ENCODE data around the gene PIGA. TPM values are rescaled to one million over a fixed set of nuclear protein-coding genes. Genes with fewer than 3 reads are reported as not detected.

The PIGA gene
- total and polyA plus RNA-seq, 2 donors from 2014 or later = 5.7 to 15.5 TPM

DNA sequence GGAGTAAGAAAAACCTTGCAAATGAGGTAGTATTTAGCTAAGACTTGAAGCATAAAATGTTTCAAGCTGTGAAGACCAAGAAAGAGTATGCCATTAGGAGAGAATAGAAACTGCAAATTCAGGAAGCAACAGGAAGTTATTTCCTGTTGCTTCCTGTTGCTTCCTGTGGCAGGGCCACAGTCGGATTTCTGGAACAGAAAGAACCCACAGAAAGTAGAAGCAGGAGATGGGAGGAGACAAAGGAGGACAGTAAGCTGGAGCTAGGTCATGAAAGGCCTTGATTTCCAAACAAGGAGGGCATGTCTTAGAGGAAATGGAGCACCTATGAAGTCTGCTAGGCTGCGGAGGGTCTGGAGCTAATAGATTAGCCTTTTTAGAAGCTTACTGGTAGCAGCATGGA is 37.1 kb downstream of the PIGA start:
- H3K9ac ChIP-seq (ENCODE audit: low read length in 3 of 3) = no peak overlapping the region
- peaks cover 4% of the 10 kb centered on the region for H3K27me3 ChIP-seq (ENCODE audit: control insufficient read depth, insufficient read depth, low read length)
- peaks cover 0 to 7% (median 0%) of the 10 kb centered on the region in 3 donors for H3K4me1 ChIP-seq (ENCODE audit: control insufficient read depth in 2 of 3, insufficient read depth in 2 of 3, low read depth in 1 of 3, low read length in 3 of 3)
- H3K4me3 ChIP-seq (ENCODE audit: low read length in 3 of 3) = peak overlapping the region in 1 of 3 donors; percentile 24
- H3K9me3 ChIP-seq (ENCODE audit: control insufficient read depth in 2 of 3, insufficient read depth in 1 of 3, low read length in 3 of 3) = no peaks in the 10 kb centered on the region
- H3K36me3 ChIP-seq (ENCODE audit: control insufficient read depth in 2 of 3, insufficient read depth in 3 of 3, low read length in 3 of 3) = no peaks in the 10 kb centered on the region
- DNase-seq (peak in 1 of 5 donors; percentile 6), FAIRE-seq (no peak)
- H3K27ac ChIP-seq (ENCODE audit: low read depth in 2 of 2, low read length in 2 of 2) = peak overlapping the region; percentile 53
- intact Hi-C loops (cut with DNase I) = no loop called here
- no peak for TF ChIP-seq CTCF (IDR thresholded peaks at IDR 0.05; ENCODE audit: borderline replicate concordance, extremely low read depth, insufficient read depth)

DNA sequence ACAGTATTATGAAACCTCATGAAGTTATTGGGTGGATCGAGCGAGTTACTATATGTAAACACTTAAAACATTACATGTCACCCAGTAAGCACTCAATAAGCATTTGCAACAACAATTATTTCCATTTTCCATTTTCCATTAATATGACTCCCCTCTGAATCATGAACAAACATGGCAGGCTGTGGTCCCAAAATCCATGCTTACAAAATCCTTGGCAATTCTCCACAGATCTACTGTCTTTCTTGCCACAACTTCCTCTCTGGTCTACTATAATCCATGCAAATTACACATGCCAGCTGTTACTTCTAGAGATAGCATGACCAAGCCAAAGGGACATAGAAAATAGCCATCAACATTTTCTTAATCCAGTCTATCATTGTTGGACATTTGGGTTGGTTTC is 41.9 kb downstream of the PIGA start:
- Histone ChIP-seq H3K27me3 (ENCODE audit: control insufficient read depth, insufficient read depth, low read length) (peaks cover 3% of the 10 kb centered on the region), H3K4me3 (ENCODE audit: low read length in 3 of 3) (no peak overlapping the region), H3K4me1 (ENCODE audit: control insufficient read depth in 2 of 3, insufficient read depth in 2 of 3, low read depth in 1 of 3, low read length in 3 of 3) (peaks cover 0 to 2% (median 0%) of the 10 kb centered on the region in 3 donors), H3K27ac (ENCODE audit: low read depth in 2 of 2, low read length in 2 of 2) (no peak overlapping the region), H3K9me3 (ENCODE audit: control insufficient read depth in 2 of 3, insufficient read depth in 1 of 3, low read length in 3 of 3) (no peaks in the 10 kb centered on the region), H3K9ac (ENCODE audit: low read length in 3 of 3) (no peak overlapping the region), H3K36me3 (ENCODE audit: control insufficient read depth in 2 of 3, insufficient read depth in 3 of 3, low read length in 3 of 3) (no peaks in the 10 kb centered on the region)
- intact Hi-C loops (cut with DNase I) = no loop called here
- TF ChIP-seq CTCF (IDR thresholded peaks at IDR 0.05; ENCODE audit: borderline replicate concordance, extremely low read depth, insufficient read depth) = no peak
- DNase-seq (no peak), FAIRE-seq (no peak)

- Histone ChIP-seq H3K36me3 (ENCODE audit: control insufficient read depth in 2 of 3, insufficient read depth in 3 of 3, low read length in 3 of 3) (no peaks in the 10 kb centered on the region), H3K4me3 (ENCODE audit: low read length in 3 of 3) (no peak overlapping the region), H3K4me1 (ENCODE audit: control insufficient read depth in 2 of 3, insufficient read depth in 2 of 3, low read depth in 1 of 3, low read length in 3 of 3) (no peaks in the 10 kb centered on the region), H3K9ac (ENCODE audit: low read length in 3 of 3) (no peak overlapping the region), H3K27ac (ENCODE audit: low read depth in 2 of 2, low read length in 2 of 2) (no peak overlapping the region), H3K9me3 (ENCODE audit: control insufficient read depth in 2 of 3, insufficient read depth in 1 of 3, low read length in 3 of 3) (no peaks in the 10 kb centered on the region), H3K27me3 (ENCODE audit: control insufficient read depth, insufficient read depth, low read length) (peaks cover 2% of the 10 kb centered on the region)
- TF ChIP-seq CTCF (IDR thresholded peaks at IDR 0.05; ENCODE audit: borderline replicate concordance, extremely low read depth, insufficient read depth) = no peak
- DNase-seq (no peak), FAIRE-seq (no peak)
- intact Hi-C loops (cut with DNase I) = no loop called here
Observed at GRCh38 chrX:15292861-15293260, 42.5 kb downstream of the PIGA start.

DNA sequence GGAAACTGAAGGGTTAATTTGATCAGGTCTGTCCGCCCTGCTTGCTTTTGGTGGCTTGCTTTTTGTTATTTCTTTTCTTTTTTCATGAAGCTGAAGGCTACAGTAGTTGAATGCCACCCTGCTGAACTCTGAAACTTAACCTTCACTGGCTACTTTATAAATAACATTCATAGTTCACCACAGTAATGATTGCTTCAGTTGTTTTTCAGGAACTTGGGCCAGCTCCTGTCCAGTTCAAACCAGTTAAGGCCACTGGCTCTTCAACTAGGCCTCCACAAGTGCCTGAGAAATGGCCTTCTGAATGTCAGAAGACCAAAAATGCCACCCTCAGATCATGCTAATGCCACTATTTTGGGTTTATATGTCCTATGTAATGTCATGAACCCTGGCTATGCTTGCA is 57.7 kb downstream of the PIGA start:
- Histone ChIP-seq H3K9me3 (ENCODE audit: control insufficient read depth in 2 of 3, insufficient read depth in 1 of 3, low read length in 3 of 3) (no peaks in the 10 kb centered on the region), H3K4me3 (ENCODE audit: low read length in 3 of 3) (no peak overlapping the region), H3K36me3 (ENCODE audit: control insufficient read depth in 2 of 3, insufficient read depth in 3 of 3, low read length in 3 of 3) (no peaks in the 10 kb centered on the region), H3K27me3 (ENCODE audit: control insufficient read depth, insufficient read depth, low read length) (peaks cover 2% of the 10 kb centered on the region), H3K4me1 (ENCODE audit: control insufficient read depth in 2 of 3, insufficient read depth in 2 of 3, low read depth in 1 of 3, low read length in 3 of 3) (peaks cover 0 to 5% (median 0%) of the 10 kb centered on the region in 3 donors), H3K9ac (ENCODE audit: low read length in 3 of 3) (no peak overlapping the region), H3K27ac (ENCODE audit: low read depth in 2 of 2, low read length in 2 of 2) (no peak overlapping the region)
- no peak for TF ChIP-seq CTCF (IDR thresholded peaks at IDR 0.05; ENCODE audit: borderline replicate concordance, extremely low read depth, insufficient read depth)
- DNase-seq (no peak), FAIRE-seq (no peak)
- intact Hi-C loops (cut with DNase I) = no loop called here
